Left ventricle myocardium superior (tissue), 1 donor: Measurements from ENCODE around the gene LETM1. TPM values are rescaled to one million over a fixed set of nuclear protein-coding genes. Genes with fewer than 3 reads are reported as not detected.

Source experiments
- ATAC-seq: fragments of 200-7000 bp; cut with Tn5 transposase; one replicate; pipeline ENCODE4 v1.9.1; 2020; ENCODE audit warnings: mild to moderate bottlenecking, moderate library complexity
- DNase-seq: peaks from one replicate; pipeline ENCODE4 v3.0.0-alpha.2; 2020
- intact Hi-C: fragments of 100-400 bp; cut with micrococcal nuclease; formaldehyde crosslinking; loops from one replicate; pipeline ENCODE4 v1.11.0; 2022
- total RNA-seq: library from RNA; stranded (reverse); fragmentation: NEBNext Ultra II Directional; extraction: Animal tissue kit (Norgen Biotek cat#: 25700); gene quantifications from one replicate; pipeline ENCODE4 v1.2.1, GENCODE V29; 2021
- donor health status: DM: no; HTN: yes; CAD: no; lungs with severe emphysema.

The LETM1 gene
- total RNA-seq, 1 donor from 2014 or later = 46.2 TPM

DNA sequence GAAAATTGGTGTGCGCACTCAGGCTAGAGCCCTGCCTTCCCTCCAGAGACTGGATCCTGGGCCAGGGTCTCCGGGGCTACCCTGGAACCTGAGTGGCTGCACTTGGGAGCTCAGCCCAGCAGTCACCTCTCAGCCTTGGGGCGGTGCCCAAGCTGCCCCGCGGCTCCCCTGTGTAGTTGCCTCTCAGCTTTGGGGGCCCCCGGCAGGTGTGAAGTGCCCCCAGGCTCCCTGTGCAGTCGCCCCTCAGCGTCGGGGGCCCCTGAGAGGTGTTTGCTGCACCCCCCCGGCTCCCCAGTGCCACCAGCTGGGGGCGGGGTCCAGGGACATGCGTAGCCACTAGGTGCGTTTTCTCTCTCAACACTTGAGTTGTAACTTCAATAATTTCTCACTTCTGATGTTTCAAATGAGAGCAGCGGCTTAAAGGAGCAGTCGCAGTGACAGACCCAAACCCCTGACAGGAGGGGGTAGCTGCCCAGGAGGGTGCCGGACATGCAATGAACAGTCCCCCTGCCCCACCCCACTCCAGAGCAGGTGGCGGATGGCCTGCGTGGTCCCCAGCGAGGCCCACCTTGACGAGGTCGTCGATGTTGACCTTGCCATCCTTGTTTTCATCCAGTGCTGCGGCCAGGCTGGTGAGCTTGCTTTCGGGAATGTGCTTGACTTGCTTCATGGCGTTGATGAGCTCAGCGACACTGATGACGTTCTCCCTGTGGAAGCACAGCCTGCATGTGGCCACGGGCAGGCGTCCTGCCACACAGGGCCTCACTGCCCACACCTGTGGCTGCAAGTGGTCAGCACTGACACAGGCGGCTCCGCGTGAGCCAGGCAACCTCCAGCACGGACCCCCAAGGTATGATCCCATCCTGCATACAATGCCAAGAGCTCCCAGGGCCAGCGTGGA lies 40.6 kb downstream of the LETM1 start:
- ATAC-seq (no peak), DNase-seq (no peak)
- intact Hi-C loops = loop anchor here (10.0 kb wide), 1 partner anchor 71 kb away; no protein-coding TSS in a partner anchor

- no peak for DNase-seq
- ATAC-seq = no peak
- intact Hi-C loops = loop anchor here (10.0 kb wide), 1 partner anchor 70 kb away; no protein-coding TSS in a partner anchor
Measured at GRCh38 chr4:1814453-1814852, 41.5 kb downstream of the LETM1 start.

- ATAC-seq (no peak), DNase-seq (no peak)
- intact Hi-C loops = loop anchor here (10.0 kb wide), 1 partner anchor 69 kb away; no protein-coding TSS in a partner anchor
Measured at GRCh38 chr4:1813915-1814314, 42.0 kb downstream of the LETM1 start.

DNA sequence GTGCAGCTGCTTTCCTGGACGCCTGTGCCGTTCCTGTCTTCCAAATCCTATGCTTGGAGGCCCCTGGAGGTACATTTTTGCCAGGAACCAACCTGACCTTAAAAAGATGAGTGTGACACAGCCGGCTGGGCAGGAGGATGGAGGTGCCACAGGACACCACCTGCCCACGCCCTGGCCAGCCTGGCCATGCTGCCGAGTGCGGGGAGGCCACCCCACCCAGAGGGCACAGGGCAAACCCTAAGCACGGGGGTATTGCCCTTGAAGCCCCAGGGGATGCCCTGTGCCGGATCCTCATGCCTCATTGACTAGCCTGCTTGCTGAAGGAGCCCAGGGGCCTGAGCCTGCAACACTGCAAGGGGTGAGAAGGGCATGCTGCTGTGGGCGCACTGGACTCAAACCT lies 42.7 kb downstream of the LETM1 start:
- intact Hi-C loops = loop anchor here (10.0 kb wide), 1 partner anchor 68 kb away; no protein-coding TSS in a partner anchor
- DNase-seq (no peak), ATAC-seq (no peak)

- ATAC-seq (no peak), DNase-seq (no peak)
- intact Hi-C loops = loop anchor here (10.0 kb wide), 1 partner anchor 68 kb away; no protein-coding TSS in a partner anchor
Measured at GRCh38 chr4:1812720-1813119, 43.2 kb downstream of the LETM1 start.

DNA sequence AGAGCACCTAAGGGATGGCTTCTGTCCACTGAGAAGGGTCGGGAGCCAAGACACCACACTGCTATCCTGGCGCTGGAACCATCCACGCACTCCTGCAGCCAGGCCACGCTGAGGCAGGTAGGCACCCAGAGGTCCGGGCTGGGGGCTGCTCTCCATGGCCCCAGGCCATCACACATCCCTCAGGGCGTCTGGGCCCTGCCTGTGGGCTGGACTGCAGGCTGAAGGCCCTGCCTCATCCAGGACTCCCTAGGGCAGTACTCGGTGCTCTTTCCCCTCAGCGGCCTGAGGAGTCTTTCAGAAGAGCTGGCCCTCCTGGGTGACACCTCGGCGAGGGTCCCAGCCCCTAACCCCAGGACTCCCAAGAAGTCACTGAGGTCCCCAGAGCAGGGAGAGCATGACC lies 45.2 kb downstream of the LETM1 start:
- intact Hi-C loops = loop anchor here (10.0 kb wide), 1 partner anchor 66 kb away; no protein-coding TSS in a partner anchor
- no peak for DNase-seq
- ATAC-seq = no peak

GRCh38 chr4:1809754-1810502 lies 46.0 kb downstream of the LETM1 start:
- DNase-seq (peak; percentile 79), ATAC-seq (peak; percentile 79)
- intact Hi-C loops = loop anchor here (10.0 kb wide), 1 partner anchor 65 kb away; no protein-coding TSS in a partner anchor

- intact Hi-C loops = no loop called here
- DNase-seq = no peak
- ATAC-seq = no peak
Measured at GRCh38 chr4:1808851-1809753, 46.9 kb downstream of the LETM1 start.

DNA sequence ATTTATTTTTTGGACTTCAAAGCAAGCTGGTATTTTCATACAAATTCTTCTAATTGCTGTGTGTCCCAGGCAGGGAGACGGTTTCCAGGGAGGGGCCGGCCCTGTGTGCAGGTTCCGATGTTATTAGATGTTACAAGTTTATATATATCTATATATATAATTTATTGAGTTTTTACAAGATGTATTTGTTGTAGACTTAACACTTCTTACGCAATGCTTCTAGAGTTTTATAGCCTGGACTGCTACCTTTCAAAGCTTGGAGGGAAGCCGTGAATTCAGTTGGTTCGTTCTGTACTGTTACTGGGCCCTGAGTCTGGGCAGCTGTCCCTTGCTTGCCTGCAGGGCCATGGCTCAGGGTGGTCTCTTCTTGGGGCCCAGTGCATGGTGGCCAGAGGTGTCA lies 47.6 kb downstream of the LETM1 start:
- ATAC-seq (no peak), DNase-seq (no peak)
- intact Hi-C loops = no loop called here

DNA sequence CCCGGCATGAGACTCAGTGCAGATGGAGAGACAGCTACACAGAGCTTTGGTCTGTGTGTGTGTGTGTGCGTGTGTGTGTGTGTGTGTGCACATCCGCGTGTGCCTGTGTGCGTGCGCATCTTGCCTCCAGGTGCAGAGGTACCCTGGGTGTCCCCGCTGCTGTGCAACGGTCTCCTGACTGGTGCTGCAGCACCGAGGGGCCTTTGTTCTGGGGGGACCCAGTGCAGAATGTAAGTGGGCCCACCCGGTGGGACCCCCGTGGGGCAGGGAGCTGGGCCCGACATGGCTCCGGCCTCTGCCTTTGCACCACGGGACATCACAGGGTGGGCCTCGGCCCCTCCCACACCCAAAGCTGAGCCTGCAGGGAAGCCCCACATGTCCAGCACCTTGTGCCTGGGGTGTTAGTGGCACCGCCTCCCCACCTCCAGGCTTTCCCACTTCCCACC lies 48.6 kb downstream of the LETM1 start:
- DNase-seq (no peak), ATAC-seq (no peak)
- intact Hi-C loops = no loop called here

DNA sequence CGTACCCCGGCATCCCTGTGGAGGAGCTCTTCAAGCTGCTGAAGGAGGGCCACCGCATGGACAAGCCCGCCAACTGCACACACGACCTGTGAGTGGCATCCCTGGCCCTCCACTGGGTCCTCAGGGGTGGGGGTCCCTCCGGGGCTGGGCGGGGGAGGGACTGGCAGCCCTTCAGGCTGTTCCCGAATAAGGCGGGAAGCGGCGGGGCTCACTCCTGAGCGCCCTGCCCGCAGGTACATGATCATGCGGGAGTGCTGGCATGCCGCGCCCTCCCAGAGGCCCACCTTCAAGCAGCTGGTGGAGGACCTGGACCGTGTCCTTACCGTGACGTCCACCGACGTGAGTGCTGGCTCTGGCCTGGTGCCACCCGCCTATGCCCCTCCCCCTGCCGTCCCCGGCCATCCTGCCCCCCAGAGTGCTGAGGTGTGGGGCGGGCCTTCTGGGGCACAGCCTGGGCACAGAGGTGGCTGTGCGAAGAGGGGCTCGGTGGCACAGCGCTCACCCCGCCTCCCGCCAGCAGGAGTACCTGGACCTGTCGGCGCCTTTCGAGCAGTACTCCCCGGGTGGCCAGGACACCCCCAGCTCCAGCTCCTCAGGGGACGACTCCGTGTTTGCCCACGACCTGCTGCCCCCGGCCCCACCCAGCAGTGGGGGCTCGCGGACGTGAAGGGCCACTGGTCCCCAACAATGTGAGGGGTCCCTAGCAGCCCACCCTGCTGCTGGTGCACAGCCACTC lies 49.2 kb downstream of the LETM1 start:
- no peak for DNase-seq
- no peak for ATAC-seq
- intact Hi-C loops = no loop called here

- no peak for ATAC-seq
- DNase-seq = no peak
- intact Hi-C loops = no loop called here
Measured at GRCh38 chr4:1806223-1806564, 49.8 kb downstream of the LETM1 start.

- no peak for ATAC-seq
- no peak for DNase-seq
- intact Hi-C loops = no loop called here
Measured at GRCh38 chr4:1805493-1806222, 50.3 kb downstream of the LETM1 start.

DNA sequence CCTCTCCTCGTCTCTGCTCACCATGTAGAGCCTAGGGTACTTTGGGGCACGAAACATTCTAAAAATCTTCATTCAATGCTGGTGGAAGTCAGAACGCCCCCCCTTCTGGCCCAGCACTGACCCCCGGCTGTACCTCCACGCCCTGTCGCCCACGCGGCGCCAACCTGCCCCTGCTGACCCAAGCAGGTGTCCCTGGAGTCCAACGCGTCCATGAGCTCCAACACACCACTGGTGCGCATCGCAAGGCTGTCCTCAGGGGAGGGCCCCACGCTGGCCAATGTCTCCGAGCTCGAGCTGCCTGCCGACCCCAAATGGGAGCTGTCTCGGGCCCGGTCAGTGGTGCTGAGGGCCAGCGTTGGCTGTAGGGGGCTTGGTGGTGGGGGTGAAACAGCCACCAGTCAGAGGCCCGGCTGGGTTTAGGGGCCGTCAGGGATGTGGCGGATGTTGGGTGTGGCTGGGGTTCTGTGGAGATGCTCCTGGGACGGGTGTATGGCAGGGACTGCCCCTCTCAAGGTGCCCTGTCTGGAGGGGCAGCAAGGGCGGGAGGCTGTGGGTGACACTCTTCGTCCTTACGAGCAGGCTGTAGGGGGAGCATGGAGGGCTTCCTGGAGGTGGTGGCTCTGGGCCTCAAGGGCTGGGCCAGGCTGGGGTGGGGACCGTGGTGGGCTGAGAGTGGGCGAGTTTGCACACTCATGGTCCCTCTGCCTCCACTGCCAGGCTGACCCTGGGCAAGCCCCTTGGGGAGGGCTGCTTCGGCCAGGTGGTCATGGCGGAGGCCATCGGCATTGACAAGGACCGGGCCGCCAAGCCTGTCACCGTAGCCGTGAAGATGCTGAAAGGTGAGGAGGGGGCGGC lies 51.1 kb downstream of the LETM1 start:
- DNase-seq = no peak
- intact Hi-C loops = no loop called here
- ATAC-seq = no peak

DNA sequence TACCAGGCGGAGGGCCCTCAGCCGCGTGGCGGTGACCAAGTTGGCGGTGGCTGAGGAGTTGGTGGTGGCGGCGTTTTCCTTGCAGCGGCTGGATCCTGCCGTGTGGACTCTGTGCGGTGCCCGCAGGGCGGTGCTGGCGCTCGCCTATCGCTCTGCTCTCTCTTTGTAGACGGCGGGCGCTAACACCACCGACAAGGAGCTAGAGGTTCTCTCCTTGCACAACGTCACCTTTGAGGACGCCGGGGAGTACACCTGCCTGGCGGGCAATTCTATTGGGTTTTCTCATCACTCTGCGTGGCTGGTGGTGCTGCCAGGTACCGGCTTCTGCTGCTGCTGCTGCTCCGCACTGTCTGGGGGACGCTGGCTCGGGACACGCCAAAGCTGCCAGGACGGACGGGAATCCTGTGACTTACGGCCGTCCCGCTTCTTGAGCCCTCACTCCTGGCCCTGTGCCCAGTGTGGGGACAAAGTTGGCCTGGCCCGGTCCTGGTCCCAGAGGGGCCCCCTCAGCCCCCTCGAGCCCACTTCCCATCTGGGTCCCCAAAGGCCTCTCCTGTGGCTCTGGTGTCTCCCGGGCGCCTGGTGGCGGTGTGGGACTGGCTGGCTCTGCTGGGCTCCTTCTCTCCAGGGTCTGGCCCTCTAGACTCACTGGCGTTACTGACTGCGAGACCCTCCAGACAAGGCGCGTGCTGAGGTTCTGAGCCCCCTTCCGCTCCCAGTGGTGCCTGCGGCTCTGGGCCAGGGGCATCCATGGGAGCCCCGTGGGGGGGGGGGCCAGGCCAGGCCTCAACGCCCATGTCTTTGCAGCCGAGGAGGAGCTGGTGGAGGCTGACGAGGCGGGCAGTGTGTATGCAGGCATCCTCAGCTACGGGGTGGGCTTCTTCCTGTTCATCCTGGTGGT lies 52.2 kb downstream of the LETM1 start:
- DNase-seq = no peak
- no peak for ATAC-seq
- intact Hi-C loops = no loop called here
